Left lobe of liver (tissue), 2 donors: Measurements from ENCODE around the gene RIPOR3. TPM values are rescaled to one million over a fixed set of nuclear protein-coding genes. Genes with fewer than 3 reads are reported as not detected.
A peak's percentile ranks its signal among the peaks of the same experiment; 100 is the strongest.
"Not testable (repeated sequence)": the region's sequence is repeated elsewhere in the genome, so short reads cannot be mapped to it uniquely, and the experiment has no call there.

Source experiments
- ATAC-seq: fragments of 200-7000 bp; cut with Tn5 transposase; one replicate; pipeline ENCODE4 v1.9.1; 2020; ENCODE audit warnings: mild to moderate bottlenecking, moderate library complexity
- DNase-seq: peaks from one replicate; pipeline ENCODE4 v3.0.0-alpha.2; 2020; ENCODE audit warnings: low spot score
- total RNA-seq: library from RNA; stranded (reverse); gene quantifications from one replicate; pipeline ENCODE4 v1.2.1, GENCODE V29; 2021
- donor health status: DM: no; HTN: no; CAD: no; lungs with moderate emphysema.
- donor health status: DM: no; HTN: yes; CAD: no.

RIPOR3 gene
- total RNA-seq, 1 donor from 2014 or later: 20.1 TPM

DNA sequence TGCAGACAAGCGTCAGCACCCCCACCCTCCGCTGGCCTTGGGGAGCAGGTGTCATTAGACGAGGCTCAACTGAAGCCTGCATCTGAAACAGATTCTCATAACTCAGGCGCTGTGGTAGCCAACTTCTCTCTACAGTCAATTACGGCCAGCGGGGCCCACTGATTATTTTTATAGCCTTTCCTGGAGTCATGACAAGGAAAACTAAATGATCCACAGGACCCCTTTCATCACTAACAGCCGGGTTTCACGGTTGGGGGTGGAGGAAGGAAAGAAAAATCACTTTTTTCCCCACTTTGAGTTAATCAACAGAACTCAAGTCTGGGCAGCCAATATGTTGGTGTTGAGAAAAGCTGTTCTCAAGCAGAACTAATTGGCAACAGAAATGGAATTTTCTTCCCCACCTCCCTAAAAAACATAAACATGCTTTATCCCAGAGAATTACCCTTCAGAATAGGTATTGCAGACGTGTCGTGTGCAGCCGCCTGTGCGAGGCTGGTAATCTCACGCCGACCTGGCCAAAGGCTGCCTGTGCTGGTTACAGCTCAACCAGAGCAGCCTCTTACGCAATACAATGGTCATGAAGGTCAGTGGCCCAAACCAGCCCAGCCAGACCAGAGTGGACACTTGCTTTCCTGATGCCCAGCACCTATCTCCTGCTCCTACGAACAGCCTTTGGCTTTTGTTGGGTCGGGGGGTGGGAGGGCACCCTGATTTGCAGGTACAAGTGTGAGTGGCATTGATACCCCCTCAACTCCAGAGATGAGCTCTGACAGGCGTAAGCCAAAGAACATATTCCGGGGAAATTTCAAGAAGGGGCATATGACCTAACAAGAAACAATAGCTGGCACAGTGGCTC lies 11.0 kb downstream of the RIPOR3 start:
- peak; percentile 94 for DNase-seq

DNA sequence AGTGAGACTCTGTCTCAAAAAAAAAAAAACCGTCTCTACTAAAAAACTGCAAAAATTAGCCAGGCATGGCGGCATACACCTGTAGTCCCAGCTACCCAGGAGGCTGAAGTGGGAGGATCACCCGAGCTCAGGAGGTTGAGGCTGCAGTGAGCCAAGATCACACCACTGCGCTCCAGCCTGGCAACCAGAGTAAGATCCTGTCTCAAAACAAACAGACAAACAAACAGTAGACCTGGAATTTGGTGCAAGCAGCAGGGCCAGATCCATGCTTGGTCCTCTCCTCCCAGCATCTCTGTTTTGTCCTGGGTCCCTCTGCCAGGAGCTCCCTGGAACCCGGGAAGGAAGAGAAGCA lies 11.6 kb downstream of the RIPOR3 start:
- ATAC-seq: peak; percentile 77

More for the DNA sequence above, 11.0 kb downstream of the RIPOR3 start:
- peak; percentile 92 for ATAC-seq

DNA sequence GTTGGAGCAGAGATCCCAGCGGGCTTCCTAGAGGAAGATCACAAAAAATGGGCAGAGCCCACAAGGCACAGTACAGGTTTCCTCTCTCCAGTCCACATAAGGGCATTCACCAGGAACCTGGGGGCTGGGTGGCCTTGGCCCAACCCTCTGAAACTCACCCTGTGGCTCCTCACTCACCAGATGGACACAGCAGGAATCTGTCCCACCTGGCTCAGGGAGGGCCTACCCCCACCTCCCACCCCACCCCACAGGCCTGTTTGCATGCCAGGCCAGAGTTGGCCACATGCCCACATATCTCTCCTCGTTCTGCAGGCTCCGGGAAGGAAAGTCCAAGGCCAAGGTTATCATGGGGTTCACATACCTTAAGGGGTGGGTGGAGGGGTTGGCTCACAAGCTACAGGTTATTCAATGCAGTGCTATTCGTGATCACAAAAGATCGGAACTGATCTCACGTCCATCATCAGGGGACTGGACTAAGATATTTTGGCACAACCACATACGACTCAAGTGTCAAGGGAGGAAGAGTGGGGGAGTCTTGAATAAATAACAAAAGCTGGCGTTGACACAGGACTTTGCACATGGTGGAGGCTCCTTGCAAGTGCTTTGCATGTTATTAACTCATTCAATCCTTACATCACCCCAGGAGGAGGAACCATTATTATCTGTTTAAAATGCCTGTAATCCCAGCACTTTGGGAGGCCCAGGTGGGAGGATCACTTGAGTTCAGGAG lies 13.0 kb downstream of the RIPOR3 start:
- DNase-seq (peak; percentile 60), ATAC-seq (no peak)

More for the DNA sequence above, 11.6 kb downstream of the RIPOR3 start:
- DNase-seq: peak; percentile 68

DNA sequence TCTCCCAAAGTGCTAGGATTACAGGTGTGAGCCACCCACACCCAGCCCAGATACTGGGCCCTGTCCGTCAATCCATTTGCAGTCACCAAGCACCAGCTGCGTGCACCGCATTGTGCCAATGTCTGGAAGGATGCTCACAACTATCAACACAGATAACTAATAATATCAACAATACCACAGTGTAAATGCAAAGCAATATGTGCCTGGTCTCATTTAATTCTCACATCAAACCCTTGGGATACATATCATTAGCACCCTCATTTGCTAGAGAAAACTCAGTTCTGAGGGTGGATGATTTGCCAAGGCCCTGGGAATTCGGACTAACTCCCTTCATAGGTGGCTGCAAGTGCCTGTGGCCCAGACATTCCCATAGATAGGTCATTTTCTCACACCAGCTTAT lies 14.5 kb downstream of the RIPOR3 start:
- ATAC-seq: no peak

DNA sequence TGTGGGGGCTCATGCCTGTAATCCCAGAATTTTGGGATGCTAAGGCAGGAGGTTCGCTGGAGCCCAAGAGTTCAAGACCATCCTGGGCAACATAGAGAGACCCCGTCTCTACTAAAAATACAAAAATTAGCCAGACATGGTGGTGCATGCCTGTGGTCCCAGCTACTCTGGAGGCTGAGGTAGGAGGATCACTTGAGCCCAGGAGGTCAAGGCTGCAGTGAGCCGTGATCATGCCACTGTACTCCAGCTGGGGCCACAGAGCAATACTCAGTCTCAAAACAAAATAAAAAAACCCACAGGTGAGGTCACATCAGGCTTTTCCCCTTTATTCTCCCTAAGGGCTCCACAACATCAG lies 15.0 kb downstream of the RIPOR3 start:
- not testable (repeated sequence) for DNase-seq, ATAC-seq

More for the DNA sequence above, 14.5 kb downstream of the RIPOR3 start:
- DNase-seq: no peak

DNA sequence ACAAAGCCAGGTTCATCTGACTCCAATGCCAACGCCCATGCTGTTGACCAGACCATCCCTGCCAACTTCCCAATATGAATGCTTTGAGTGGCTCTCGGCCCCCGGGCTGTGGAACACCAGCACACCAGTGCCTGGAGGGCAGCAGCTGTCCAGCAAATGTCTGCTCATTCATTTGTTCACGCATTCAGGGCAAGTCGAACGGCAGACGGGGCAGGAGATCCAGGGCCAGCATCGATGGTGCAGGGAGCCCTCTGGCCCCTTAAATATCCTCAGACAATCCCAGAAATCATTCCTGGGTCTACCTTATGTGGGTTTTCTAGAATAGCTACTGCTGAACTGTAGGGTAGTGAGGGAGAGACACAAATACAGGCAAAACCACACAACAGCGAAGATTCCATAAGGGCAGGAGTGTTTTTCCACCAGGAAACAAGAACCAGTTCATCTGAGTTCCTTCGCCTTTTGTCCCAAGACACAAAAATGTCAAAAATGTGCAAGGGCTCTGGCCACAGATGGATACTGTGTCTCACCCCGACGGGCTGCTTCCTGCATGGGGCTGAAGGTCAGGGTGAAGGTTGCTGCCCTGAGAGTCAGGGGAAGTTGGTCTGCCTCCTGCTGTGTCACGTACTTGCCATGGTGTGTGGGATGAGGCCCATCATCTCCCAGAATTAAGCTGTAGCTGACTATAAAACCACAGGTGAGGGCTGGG lies 15.5 kb downstream of the RIPOR3 start:
- peak; percentile 16 for ATAC-seq
- peak; percentile 57 for DNase-seq

DNA sequence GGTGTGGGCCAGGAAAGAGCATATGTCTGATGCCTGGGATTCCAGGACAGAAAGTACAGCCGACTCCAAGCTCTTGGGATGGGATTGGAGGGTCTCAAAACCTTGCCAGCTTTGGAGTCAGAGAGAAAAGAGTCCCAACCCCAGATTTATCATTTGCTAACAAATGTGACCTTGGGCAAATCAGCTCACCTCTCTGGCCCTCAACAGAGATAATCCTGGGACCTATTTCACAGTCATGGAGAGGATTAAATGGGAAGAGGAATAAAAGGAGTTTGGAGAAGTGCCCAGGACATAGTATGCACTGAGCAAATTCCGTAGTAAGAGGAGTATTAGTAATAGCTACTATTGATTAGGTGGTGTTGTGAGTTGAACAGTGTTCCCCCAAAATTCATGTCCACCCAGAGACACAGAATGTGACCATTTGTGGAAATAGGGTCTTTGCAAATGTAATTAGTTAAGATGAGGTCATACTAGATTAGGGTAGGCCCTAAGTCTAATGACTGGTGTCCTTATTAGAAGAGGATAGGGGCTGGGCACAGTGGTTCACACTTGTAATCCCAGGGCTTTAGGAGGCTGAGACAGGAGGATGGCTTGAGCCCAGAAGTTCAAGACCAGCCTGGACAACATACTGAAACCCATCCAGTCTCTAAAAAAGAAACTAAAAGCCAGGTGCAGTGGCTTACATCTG lies 17.1 kb downstream of the RIPOR3 start:
- no peak for ATAC-seq

DNA sequence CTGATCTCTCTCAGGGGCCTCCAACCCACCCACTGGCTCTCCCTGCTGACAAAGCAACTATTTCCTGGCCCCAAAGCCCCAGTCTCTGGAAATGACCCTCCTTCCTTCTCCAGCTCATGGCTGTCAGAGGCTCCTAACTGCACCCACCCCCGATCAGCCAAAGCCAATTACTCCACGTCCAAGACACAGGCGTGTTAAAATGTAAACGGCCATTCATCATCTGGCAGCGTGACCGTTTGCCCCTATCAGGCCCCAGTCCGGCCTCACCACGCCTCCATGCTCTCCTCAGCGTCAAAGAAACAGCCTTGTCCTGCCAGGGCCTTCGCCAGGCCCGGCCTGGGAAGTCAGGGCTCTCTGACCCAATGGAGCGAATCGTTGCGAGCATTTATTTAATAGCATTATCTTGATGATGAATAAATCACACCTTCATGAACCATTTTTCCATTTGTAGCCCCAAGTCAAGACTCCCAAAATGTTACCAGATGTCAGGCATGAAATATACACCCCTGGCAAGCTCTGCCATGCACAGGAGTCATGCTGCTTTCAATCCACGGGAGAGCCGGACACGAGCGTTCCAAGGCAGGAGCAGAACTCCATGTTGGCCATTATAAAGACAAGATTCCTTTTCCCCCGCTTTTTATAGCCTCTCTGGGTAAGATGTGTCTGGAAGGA lies 17.7 kb downstream of the RIPOR3 start:
- ATAC-seq: no peak
- no peak for DNase-seq

More for the DNA sequence above, 17.1 kb downstream of the RIPOR3 start:
- no peak for DNase-seq

DNA sequence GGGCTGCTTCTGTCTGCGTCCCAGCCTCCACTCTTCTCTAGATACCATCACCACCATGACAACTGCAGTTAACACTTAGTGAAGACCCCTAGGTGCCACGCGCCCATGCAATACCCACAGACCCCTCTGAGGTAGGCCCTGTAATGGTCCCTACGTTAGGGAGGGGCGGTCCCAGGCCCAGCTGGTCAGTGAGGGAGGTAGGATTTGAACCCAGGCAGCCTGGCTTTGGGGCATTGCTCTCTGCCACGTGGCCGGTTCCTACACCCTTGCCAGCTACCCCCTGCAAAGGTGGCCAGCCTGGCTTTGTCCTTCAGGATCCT lies 18.2 kb downstream of the RIPOR3 start:
- ATAC-seq (no peak), DNase-seq (no peak)

DNA sequence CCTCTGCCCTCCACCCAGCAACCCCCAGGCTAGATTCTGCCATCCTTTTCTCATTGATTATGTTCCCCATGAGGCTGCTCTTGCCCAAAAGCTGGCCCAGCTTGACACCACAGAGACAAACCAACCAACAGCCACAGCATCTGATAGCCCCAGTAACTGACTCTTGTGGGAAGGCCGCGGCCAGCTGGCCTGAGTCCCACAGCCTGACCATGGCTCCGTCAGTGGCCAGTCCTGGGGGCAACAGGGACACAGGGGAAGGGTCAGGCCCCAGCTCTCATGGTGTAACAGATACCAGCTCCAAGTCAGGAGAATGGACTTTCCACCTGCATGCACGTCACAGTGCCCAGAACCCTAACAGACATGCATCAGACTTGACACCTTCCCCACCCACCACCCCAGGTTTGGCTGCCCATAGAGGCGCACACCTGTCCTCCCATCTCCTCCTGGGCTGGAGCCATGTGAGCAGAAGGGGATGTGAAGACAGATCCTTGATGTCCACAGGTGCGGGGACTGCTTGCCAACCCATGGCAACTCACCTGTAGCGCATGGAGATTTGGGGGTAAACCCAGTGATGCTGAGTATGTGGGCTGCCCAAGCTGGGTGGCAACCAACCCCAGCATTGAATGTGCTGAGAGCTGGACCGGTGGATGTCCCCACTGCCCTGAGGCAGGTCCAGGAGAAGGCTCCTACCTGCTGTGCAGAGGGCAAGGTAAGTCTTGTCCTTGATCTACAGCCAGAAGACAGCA lies 18.8 kb downstream of the RIPOR3 start:
- ATAC-seq (peak; percentile 17), DNase-seq (no peak)

DNA sequence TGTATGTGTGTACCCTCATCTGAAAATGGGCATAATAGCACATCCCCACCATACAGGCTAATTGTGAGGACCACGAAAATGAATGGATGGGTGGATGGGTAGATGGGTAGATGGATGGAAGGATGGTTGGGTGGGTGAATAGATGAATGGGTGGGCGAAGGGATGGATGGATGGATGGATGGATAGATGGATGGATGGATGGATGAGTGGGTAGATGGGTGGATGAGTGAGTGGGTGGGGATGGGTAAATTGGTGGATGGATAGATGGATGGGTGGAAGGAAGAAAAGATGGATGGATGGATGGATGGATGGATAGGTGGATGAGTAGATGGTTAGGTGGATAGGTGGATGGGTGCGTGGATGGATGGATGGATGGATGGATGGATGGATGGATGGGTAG lies 19.7 kb downstream of the RIPOR3 start:
- DNase-seq (no peak), ATAC-seq (no peak)

DNA sequence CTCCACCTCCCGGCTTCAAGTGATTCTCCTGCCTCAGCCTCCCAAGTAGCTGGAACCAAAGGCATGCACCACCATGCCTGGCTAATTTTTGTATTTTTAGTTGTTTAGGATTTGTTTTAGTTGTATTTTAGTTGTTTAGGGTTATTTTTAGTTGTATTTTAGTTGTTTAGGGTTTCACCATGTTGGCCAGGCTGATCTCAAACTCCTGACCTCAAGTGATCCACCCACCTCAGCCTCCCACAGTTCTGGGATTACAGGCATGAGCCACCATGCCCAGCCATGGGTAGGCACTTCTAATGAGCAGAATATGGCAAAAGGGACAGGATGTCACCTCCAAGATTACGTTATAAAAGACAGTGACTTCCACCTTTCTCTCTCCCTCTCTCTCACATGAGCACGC lies 20.3 kb downstream of the RIPOR3 start:
- not testable (repeated sequence) for ATAC-seq, DNase-seq

DNA sequence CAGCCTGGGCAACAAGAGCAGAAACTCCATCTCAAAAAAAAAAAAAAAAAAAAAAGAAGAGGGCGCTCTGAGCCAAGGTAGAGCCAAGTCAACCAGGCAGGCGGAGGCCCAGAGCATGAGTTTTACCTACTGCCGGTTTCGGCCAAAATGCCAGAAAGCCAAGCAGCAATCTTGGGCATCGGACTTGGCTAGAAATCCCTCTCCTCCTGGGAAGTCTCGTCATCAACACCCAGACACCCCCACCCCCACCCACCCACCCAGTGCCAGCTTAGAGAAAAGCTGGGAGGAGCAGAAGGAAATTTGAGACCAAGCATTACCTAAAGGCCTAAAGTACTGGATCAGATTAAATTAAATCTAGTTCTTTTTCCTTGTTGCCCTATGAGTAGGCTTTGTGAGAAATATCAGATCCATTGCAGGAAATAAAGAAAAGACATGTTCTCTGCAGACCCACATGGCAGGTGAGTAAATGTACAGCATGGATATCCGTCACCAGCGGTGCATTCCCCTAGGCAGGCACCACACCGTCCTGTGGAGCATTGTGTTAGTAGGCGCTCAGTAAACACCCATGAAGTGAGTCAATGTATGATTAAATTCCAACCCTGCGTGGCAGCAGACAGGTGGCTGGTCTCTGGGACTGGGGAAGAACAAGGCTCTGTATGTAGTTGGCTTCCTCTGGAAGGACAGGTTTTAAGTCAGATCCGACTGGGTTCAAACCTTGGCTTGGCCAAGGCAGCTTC lies 21.0 kb downstream of the RIPOR3 start:
- ATAC-seq (no peak), DNase-seq (no peak)

DNA sequence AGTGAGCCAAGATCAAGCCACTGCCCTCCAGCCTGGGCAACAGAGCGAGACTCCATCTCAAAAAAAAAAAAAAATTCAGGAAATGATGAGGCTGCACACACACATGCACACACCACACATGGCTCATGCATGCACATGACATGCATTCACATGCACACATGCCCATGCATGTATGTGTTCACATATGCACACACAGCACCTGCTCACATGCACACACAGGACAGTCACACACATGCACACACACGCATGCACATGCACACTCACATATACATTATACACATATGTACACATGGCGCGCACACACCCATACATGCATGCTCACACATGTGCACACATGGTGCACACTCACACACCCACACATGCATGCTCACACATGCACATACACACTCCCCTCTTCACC lies 22.5 kb downstream of the RIPOR3 start:
- no peak for ATAC-seq
- no peak for DNase-seq

DNA sequence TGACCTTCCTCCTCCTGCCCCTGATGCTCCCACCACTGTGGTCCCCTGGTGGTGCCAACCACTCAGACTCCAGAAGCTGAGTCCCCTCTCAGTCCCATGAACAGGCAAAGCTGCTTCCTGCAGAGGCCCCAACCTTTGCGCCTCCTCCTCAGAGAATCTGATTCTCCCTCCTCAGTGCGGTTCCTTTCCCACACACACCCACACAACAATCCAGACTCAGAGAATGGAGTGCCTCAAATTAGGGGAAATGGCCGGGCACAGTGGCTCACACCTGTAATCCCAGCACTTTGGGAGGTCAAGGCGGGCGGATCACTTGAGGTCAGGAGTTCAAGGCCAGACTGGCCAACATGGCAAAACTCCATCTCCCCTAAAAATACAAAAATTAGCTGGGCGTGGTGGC lies 23.0 kb downstream of the RIPOR3 start:
- no peak for ATAC-seq
- DNase-seq: no peak

DNA sequence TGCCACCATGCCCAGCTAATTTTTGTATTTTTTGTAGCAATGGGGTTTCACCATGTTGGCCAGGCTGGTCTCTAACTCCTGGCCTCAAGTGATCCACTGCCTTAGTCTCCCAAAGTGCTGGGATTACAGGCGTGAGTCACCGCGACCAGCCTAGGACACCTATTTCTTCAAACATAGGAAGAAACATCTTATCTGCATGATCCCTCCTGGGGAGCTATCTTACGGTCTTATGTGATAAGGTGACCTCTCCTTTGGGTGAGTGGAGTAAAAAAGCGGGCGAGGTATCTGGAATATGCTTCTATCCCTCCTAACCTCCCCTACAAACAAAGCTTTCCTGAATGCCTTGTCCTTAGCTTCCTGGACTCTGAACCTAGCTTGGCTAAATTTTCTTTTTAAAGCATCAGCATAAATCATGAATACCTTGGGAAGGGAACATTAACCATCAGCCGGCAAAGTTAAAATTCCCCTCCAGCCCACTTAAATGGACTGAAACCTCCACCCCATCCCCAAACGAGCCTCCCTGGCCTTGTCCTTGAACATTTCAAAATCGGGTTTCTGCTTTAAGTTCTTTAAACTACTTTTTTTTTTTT lies 24.5 kb downstream of the RIPOR3 start:
- DNase-seq: no peak
- no peak for ATAC-seq

DNA sequence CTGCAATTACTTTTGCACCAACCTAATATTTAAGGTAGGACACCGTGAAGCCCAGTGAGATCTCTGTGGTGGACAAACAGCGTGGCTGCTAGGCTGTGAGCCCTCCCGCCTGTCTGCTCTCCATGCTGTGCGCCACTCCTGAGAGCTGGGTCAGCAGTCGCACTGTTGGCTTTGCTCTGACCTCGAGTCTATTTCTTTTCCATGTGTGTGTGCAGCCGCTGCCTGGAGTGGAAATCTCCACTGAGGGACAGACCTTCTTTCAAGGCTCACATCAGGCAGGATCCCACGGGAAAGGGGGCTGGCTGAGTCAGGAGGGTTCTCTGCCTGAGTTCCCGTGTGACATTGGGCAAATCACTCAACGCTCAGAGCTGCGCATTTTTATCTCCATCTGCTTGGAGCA lies 27.1 kb downstream of the RIPOR3 start:
- DNase-seq: no peak
- peak; percentile 7 for ATAC-seq

DNA sequence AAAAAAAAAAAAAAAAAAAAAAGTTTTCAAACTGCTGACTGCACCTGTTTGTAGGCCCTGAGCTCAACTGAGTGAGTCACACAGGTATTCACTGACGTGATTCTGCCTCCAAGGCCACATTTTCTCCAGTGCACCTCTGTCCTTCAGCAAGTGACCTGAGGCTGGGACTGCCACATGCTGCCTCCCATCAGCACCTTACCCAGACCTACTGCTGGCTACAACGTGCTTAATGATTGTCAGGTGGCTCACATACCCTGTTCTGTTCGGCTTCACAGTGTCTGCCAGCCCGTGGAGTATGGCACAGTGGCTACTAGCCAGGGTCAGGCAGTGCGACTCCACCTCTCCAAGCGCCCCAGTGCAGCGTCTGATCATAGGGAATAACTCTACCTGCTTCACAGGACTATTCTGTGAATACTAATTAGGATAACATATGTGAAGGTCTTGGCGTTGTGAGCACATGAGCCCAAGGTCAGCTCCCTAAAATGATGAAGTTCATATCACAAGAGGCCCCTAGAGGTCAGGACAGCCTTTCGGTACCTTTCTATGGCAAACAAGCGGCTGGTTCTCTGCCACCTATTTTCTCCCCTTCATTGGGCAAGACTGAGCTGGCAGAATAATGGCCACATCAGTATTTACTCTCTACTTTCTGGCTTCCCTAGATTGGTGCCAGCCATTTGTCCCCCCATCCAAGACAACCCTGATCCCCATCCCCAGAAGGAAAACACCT lies 28.1 kb downstream of the RIPOR3 start:
- DNase-seq: peak; percentile 83
- ATAC-seq: peak; percentile 80
